Neutrophil (primary cell): Measurements from ENCODE around the gene RABGAP1L.

Source experiments
- H3K27ac ChIP-seq: fragments of 200-600 bp; sonication (generic); 2 replicates; pipeline ENCODE4 v1.5.1; 2016; ENCODE audit warnings: mild to moderate bottlenecking, moderate library complexity
- H3K27me3 ChIP-seq: fragments of 200-600 bp; sonication (generic); 2 replicates; pipeline ENCODE4 v1.6.0; 2016; ENCODE audit warnings: mild to moderate bottlenecking
- H3K36me3 ChIP-seq: fragments of 200-600 bp; sonication (generic); 2 replicates; pipeline ENCODE4 v1.5.1; 2017
- H3K4me1 ChIP-seq, 2 experiments: fragments of 200-600 bp in 1 of 2; sonication (generic) in 1 of 2; 1 replicate in 1 of 2; 2 replicates in 1 of 2; pipeline versions ENCODE4 v1.5.1 to v1.6.1; 2013 to 2016; ENCODE audit warnings: low read depth in 1 of 2, low read length in 1 of 2, mild to moderate bottlenecking in 1 of 2, moderate library complexity in 1 of 2; ENCODE audit not compliant: control insufficient read depth in 1 of 2, insufficient read depth in 1 of 2
- H3K4me3 ChIP-seq, 2 experiments: fragments of 200-600 bp in 1 of 2; sonication (generic) in 1 of 2; 1 replicate in 1 of 2; 2 replicates in 1 of 2; pipeline ENCODE4 v1.5.1; 2013 to 2016; ENCODE audit warnings: low read depth in 1 of 2, low read length in 1 of 2, mild to moderate bottlenecking in 1 of 2, moderate library complexity in 1 of 2
- H3K9me3 ChIP-seq: fragments of 200-600 bp; sonication (generic); 2 replicates; pipeline ENCODE4 v1.5.1; 2016
- CTCF ChIP-seq: fragments of 200-600 bp; sonication (generic); IDR thresholded peaks from 2 replicates; pipeline ENCODE4 v1.5.1; 2016; ENCODE audit warnings: antibody characterized with exemption

The RABGAP1L gene

GRCh38 chr1:174791863-174792262 lies 632.5 kb downstream of the RABGAP1L start:
- no peaks in the 10 kb centered on the region for H3K9me3 ChIP-seq
- no peak overlapping the region for H3K27ac ChIP-seq
- H3K27me3 ChIP-seq: no peaks in the 10 kb centered on the region
- H3K36me3 ChIP-seq: no peaks in the 10 kb centered on the region
- TF ChIP-seq CTCF: no peak
- H3K4me1 ChIP-seq: no peaks in the 10 kb centered on the region
- H3K4me3 ChIP-seq: no peak overlapping the region

- TF ChIP-seq CTCF: no peak
- Histone ChIP-seq H3K4me1 (peaks cover 0 to 7% of the 10 kb centered on the region in 2 experiments), H3K9me3 (no peaks in the 10 kb centered on the region), H3K27me3 (peaks cover 7% of the 10 kb centered on the region), H3K4me3 (no peak overlapping the region), H3K27ac (no peak overlapping the region), H3K36me3 (no peaks in the 10 kb centered on the region)
Observed at GRCh38 chr1:174794861-174795260, 635.5 kb downstream of the RABGAP1L start.

- no peak overlapping the region for H3K4me3 ChIP-seq
- no peak overlapping the region for H3K27ac ChIP-seq
- H3K36me3 ChIP-seq: no peaks in the 10 kb centered on the region
- H3K9me3 ChIP-seq: no peaks in the 10 kb centered on the region
- no peak for TF ChIP-seq CTCF
- peaks cover 5 to 15% of the 10 kb centered on the region in 2 experiments for H3K4me1 ChIP-seq
- peaks cover 17% of the 10 kb centered on the region for H3K27me3 ChIP-seq
Observed at GRCh38 chr1:174795806-174796205, 636.5 kb downstream of the RABGAP1L start.

- Histone ChIP-seq H3K9me3 (no peaks in the 10 kb centered on the region), H3K36me3 (no peaks in the 10 kb centered on the region), H3K4me3 (no peak overlapping the region), H3K27ac (no peak overlapping the region), H3K27me3 (peaks cover 18% of the 10 kb centered on the region), H3K4me1 (peaks cover 5 to 15% of the 10 kb centered on the region in 2 experiments)
- no peak for TF ChIP-seq CTCF
Observed at GRCh38 chr1:174797398-174797797, 638.1 kb downstream of the RABGAP1L start.

- Histone ChIP-seq H3K36me3 (no peaks in the 10 kb centered on the region), H3K9me3 (no peaks in the 10 kb centered on the region), H3K27me3 (peaks cover 18% of the 10 kb centered on the region), H3K27ac (no peak overlapping the region), H3K4me3 (no peak overlapping the region), H3K4me1 (peaks cover 5 to 15% of the 10 kb centered on the region in 2 experiments)
- TF ChIP-seq CTCF: no peak
Observed at GRCh38 chr1:174799136-174799479, 639.8 kb downstream of the RABGAP1L start.
